Measurements from ENCODE around the gene SYT1.

The SYT1 gene

DNA sequence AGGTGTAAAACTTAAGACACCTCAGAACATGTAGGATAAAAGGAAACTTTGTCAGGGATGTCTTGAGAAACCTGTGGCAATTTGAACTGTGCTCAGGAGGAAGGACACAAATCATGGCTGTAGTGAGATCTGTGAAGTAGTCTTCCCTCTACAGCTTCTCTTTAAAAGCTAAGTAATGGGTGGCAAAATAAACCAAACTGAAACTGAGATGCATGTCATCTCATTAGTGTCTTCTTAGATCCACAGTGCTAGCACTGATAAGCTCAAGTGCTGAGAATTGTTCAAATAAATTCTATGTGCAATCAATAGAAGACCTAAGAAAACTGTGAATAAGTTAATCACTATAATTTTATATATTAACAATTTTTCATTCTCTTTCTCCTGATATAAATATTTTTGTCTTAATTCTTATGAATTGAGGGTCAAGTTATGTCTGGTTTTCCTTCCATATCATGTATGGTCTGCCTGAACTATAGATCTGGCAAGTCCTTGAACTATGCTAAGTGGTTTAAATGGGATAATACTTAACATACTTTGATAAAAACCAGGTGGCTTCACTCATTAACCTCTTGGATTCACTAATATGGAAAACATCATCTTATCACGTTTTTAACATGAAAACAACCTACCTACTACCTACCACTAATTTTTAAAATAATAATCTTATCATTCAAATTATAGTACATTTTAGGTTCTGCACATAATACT lies 27.2 kb downstream of the SYT1 start:
- DNase-seq (ENCODE audit: low read depth in 2 of 3, low spot score in 2 of 3), result no peak

DNA sequence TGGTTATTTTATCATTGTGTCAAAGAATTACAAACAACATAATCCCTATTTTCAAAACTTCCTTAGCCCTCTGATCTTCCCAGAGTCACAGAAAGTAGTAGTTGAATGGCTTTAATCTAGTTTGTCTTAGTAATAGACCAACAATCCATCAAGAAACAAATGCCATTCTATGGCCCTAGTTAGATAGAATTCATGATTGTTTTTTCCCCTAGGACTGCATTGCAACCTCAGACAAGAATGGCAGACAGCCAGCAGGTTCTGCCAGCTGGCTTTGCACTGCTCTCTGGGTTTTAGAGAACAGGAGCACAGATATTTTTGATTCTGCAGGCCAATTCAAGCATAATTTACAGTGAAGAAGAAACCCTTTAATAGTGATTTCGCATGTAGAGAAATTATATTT lies 33.8 kb downstream of the SYT1 start:
- DNase-seq (ENCODE audit: low read depth in 2 of 3, low spot score in 2 of 3), result no peak

DNA sequence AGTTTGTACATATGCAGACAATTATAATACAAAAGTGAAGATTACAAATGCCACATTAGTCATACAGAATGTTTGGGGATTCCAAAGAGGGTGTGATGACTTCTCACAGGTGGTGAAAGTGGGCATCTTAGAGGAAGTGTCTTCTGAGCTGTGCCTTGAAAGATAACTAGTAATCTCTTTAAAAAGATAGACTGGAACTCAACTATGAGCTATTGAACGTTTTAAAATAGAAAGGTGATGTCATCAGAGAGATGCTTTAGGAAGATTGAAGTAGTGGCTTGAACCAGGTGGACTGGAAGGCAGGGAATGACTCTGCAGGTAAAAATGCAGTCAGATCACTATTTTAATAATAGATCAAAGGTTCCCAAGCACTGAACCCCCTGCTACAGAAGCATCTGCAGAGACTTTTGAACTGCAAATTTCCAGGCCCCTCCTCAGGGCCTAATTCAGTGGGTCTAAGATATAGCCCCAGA lies 50.3 kb downstream of the SYT1 start:
- DNase-seq (ENCODE audit: low read depth in 2 of 3, low spot score in 2 of 3), result no peak

DNA sequence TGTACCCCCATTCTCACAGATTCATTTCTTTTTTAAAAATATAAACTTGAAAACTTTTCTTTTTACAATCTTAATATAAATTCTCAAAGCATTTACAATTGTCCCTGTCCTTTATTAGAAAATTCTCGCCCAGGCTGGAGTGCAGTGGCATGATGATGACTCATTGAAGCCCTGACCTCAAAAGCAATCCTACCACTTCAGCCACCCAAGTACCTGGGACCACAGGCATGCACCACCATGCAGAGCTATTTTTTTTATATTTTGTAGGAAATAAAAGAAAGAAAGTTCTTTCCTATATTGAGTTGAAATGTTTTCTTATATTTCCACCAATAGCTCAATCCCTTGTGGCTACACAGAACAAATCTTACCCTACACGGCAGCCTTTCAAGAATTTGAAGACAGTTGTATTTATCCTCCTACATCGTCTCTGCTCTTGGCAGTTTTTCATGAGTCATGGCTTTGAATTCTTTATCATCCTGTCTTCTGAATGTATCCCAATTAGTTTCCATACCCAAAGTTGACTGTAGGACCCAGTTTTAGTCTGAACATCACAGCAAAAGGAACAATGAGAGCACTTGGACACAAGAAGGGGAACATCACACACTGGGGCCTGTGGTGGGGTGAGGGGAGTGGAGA lies 52.4 kb downstream of the SYT1 start:
- no peak for DNase-seq (ENCODE audit: low read depth in 2 of 3, low spot score in 2 of 3)

DNA sequence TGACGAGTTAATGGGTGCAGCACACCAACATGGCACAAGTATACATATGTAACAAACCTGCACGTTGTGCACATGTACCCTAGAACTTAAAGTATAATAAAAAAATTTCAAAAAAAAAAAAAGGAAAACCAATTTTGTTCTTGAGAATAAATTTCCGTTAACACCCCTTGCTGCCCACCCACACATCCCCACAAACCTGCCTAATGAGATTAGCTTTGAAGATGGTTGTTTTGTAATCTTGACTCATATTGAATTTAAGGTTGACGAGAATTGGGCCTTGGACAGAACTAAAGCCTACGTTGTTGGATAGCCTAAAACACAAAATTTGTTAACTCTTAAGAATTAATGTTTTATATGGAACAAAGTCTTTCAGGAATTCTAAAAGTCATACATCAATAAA lies 52.9 kb downstream of the SYT1 start:
- DNase-seq (ENCODE audit: low read depth in 2 of 3, low spot score in 2 of 3), result no peak

DNA sequence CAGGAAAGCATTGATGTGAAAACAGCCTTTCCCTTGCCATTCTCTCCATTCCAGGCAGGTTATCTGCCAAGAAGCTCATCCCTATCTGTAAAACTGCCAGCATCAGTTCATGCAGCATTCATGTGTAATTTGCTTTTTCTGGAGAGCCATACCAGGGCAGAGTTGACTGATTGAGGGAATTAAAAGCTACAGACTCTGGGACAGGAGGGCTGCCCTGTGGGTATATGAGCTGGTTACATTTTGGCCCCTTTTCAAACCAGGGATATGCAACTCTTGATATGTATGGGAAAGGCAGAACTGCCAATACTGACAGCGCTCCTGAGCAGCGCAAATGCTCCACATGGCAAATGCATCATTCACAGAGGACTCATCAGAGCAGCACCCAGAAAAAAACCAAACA lies 53.7 kb downstream of the SYT1 start:
- DNase-seq (ENCODE audit: low read depth in 2 of 3, low spot score in 2 of 3), result no peak

DNA sequence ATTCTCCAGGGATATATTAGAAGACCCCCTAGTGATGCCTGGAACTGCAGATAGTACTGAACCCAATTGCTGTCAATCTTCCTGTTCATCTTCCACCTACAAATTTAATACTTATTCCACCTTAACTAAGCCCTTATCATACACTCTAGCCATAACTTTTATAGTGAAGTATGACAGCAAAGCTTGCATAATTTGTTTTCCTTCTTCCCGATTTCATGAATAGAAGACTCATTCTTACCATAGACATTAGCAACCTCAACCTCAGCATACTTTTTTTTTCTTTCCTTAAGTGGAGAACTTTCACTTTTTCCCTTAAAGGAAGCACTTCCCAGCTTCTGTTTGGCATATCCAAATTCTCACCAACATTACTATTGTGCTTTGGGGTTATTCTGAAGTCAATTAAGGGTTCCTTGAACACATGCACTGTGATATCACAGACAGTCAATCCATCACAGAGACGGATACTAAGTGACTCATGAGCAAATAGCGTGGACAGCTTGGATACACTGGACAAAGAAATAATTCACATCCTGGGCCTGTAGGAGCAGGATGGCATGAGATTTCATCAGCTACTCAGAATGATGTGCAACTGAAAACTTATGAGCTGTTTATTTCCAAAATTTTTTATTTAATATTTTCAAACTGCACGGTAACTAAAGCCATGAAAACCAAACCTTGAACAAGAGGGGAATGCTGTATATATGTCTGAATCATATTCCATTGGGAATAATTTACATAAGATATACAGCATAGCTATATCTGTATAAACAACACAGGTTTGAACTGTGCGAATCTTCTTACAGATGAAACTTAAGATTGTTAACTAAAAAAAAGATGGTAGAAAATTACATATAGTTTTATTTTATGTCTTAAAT lies 63.9 kb downstream of the SYT1 start:
- no peak for DNase-seq (ENCODE audit: low read depth in 2 of 3, low spot score in 2 of 3)

DNA sequence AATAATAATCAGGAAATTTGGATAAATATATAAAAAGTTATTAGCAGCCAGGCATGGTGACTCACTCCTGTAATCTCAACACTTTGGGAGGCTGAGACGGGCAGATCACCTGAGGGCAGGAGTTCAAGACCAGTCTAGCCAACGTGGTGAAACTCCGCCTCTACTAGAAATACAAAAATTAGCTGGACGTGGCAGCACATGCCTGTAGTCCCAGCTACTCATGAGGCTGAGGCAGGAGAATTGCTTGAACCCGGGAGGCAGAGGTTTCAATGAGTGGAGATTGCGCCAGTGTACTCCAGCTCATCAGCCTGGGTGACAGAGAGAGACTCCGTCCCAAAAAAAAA lies 64.5 kb downstream of the SYT1 start:
- no peak for DNase-seq (ENCODE audit: low read depth in 2 of 3, low spot score in 2 of 3)

DNA sequence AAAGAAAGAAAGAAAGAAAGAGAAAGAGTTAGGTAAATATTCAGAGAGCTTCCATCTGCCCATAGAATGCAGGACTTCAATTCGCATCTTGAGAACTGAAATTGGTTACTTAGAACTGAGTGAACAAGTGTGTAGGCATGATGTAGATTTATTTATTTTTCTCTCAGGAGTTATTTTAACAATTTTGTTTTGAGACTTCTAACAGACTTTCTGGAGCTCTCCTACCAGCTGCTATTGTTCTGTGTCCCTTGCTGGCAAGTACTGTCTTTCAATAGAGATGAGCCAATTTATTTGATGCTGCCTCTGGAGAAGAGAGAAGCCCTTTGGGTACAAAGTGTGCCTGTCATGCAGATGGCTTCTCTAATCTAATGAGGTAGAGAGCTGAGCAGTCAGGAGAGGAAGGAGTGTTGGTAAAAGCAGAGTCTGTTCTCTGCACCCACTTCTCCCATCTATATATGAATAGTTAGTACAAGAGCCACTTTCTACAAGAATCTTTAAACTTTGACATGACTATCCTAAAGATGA lies 67.0 kb downstream of the SYT1 start:
- DNase-seq (ENCODE audit: low read depth in 2 of 3, low spot score in 2 of 3), result no peak

DNA sequence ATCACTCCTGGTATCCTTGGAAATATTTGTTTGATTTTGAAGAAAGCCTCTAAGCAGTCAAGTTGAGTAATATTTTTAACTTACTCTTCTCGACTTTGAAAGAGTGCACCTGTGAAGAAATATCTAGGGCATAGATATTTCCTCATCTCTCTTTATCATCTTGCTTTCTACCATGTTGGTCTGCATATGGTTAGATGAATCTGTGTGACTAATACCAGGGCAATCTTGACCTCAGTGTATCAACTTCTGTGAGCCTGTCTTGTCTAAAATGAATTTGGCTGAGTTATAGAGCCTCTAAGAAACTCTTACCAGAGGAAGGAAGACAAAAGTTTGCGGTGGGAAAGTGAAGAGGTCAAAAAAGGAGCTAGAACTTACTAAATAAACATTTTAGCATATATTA lies 68.4 kb downstream of the SYT1 start:
- no peak for DNase-seq (ENCODE audit: low read depth in 2 of 3, low spot score in 2 of 3)

DNA sequence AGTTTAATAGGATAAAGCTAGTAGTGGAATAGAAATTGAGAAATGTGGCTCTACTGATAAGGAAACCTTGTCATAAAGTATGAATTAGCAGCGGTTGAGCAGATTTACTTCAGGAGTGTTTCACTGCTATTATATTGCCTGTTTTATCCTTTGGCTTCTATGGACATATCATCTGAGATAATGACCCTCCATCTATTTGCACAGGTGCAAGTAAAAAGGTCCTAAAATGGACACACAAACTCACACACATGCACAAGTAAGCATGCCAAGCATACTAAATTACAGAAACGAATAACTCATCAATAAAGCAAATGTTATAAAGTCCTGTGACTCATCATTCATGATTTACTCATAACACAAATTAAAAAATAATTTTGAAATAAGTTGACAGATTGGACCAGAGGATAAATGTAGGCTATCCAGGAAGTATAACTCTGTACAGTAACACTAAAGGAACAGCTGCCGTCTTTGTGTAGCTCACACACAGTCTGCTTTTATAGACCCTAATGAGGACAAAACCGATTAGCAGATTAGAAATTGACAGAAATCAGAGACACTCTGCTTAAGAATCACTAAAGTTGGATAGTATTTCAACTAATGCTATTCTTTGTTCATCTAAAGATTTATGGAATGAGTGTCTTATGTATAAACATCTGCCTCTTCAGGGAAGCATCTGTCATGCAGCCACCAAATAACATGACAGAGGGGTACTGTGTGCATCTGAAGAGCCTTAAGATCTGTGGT lies 73.9 kb downstream of the SYT1 start:
- no peak for DNase-seq (ENCODE audit: low read depth in 2 of 3, low spot score in 2 of 3)

DNA sequence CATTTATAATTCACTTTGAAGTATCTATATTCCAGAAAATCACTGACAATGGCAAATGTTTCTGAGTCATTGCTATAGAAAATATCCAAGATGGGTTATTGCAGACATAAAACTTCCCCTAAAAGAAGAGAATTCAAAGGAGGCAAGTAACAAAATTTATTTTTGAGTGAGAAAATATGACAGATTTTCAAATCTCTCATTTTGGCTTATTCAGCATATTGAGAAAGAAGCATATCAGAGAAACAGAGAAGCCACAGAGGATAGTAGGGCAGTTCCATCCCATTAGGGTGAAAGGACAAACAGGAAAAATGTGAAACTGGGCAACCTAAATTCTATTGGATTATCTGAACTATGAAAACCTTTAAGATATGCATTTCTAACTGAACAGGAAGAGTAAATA lies 85.0 kb downstream of the SYT1 start:
- no peak for DNase-seq (ENCODE audit: low read depth in 2 of 3, low spot score in 2 of 3)

DNA sequence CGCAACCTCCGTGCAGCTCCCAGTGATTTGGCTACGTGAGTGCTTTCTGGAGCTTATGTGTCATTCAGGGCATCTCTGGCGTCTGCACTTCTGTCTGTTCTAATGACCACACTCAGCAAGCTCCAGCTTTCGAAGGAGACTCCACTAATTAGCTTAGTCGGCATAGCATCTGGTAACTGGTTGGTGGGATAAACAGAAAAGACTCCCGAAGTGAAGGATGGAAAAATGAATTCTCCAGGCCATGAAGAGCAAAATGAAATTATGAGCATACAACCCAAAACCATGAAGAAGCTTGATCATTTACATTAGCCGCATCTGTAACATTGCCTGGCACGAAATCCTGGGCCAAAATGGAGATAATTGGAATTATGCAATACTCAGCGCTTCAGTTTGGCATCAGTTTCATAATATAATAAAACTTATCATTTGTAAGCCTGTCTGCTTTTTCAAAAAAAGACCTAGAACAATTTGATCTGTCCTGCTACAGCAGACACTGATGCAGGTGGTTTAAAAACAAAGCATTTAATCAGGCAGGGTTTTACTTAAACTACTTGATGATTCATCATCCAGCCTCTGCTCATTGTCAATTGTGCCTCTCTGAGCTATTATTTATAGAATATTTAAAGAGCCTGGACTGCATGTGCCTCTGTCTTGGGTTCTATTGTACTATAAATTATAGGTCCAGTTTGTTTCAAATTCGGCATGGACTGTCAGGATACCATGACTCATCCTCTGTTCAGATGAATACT lies 87.4 kb downstream of the SYT1 start:
- DNase-seq (ENCODE audit: low read depth in 2 of 3, low spot score in 2 of 3), result no peak

DNA sequence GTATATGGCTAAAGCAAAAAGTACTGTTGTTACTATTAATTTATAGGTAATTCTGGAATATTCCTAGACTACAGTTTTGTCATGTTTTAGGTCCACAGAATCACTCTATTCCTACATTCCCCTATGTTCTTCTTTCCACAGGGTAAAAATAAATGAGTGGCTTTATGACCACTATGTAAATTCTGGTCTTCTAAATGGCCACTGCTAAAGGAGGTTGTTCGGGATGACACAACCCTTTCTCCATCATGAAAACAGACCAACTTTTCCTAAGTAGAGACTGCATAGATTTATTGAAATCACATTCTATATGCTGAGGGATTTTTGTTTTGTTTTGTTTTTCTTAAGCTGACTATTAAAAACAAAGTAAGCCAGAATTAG lies 88.0 kb downstream of the SYT1 start:
- DNase-seq (ENCODE audit: low read depth in 2 of 3, low spot score in 2 of 3), result no peak

DNA sequence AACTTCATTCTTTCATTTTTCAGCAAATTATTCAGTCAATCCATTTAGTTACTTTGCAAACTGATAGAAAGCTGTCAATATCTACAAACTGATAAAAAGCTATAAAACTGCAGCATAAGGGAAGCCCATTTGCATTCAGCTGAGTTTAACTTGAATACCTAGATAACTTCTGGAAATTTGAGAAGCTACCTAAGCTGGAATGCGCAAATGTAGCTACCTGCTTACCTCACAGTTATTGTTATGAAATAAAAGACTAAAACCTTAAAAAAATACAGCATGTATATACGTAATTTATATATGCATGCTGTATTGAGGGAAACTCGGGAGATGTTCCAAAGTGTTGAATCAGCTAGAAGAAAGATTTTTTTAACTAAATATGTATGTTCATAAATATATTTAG lies 94.4 kb downstream of the SYT1 start:
- DNase-seq (ENCODE audit: low read depth in 2 of 3, low spot score in 2 of 3), result no peak

DNA sequence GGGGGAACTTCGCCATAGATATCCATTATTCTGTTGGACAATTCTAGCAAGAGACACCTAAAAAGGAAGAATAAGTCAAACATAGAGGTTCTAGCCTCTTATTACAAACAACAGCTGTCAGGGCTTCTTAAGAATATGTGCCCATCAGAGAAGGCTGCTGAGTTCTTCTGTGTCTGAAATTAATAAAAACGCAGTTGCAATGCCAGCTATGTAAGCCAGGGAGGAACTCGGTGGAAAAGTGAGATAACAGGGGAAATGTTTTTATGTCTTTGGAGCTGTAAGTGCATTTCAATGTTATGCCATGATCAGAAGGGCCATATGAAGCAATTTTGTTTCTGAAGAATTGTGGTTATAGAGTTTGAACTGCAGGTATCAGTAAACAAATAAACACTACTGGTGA lies 95.0 kb downstream of the SYT1 start:
- DNase-seq (ENCODE audit: low read depth in 2 of 3, low spot score in 2 of 3), result no peak

DNA sequence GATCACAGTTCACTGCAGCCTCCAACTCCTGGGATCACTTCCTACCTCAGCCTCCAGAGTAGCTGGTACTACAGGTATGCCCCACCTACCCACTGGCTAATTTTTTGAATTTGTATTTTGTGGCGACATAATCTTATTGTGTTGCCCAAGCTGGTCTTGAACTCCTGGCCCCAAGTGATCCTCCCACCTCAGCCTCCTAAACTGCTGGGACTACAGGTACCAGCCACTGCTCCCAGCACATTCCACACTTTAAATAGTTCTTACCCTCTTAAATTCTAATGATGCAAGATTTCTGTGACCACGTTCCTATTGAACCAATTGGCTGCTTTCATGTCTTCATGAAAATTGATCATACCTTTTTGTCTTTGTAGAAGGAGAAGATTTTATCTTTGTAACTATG lies 96.6 kb downstream of the SYT1 start:
- no peak for DNase-seq (ENCODE audit: low read depth in 2 of 3, low spot score in 2 of 3)

DNA sequence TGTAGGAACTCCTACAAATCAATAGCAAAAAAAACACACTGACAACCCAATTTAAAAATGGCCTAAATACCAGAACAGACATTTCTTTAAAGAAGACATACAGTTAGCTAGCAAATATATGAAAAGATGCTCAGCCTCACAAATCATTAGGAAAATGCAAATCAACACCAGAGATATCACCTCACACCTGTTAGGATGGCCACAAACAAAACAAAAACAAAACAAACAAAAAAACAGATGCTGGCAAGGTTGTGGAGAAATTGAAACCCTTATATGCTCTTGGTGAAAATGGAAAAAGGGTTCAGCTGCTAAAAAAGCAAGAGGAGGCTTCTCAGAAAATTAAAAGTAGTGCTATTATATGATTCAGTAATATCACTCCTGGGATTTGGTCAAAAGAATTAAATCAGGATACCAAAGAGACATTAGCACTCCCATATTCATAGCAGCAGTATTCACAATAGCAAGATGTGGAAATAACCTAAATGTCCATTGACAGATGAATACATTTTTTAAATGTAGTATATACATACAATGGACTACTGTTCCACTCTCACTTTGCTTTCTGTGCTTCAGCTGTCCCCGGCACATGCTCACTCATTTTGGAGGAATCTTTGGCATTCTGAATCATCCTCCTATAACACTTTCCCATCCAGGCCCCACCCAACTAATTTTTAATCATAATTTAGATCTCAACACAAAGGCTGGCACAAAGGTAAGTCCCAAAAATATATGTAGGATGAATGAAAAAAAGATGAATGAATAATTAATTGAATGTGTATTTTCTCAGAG lies 99.1 kb downstream of the SYT1 start:
- DNase-seq (ENCODE audit: low read depth in 2 of 3, low spot score in 2 of 3), result no peak

DNA sequence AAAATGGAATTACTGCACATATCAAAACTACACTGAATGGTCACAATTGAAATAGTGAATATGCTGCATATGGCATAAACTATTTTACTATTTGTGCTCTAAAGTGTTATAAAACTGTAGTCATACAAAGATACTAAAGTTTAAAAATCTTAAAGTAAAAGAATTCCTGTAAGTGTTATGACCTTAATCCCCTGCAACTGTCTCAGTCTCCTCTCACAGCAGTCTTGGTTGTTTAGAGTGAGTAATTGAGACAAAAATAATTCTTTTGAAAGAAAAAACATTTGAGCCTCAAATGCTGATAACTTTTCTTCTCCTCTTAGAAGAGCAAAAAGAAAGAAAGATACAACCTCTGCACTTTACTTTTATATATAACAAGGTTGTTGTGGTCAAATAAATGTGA lies 99.9 kb downstream of the SYT1 start:
- no peak for DNase-seq (ENCODE audit: low read depth in 2 of 3, low spot score in 2 of 3)

DNA sequence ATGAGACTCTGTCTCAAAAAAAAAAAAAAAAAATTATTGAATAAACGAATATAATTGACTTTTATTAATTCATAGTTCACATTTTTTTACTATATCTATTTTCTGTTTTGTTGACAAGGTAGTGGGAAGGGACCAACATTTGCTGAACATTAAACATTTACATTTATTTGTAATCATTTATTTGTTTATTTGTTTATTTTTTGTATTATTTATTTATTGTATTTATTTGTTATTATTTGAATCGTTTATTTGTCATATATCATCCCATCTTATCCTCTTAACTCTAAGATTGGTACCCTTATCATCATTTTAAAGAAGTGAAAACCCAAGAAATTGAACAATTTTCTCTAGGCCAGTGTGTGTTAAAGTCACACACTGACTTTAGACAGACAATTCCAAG lies 101.5 kb downstream of the SYT1 start:
- no peak for DNase-seq (ENCODE audit: low read depth in 2 of 3, low spot score in 2 of 3)

All from activated CD8-positive, alpha-beta memory T cell treated with anti-CD3 and anti-CD28 coated beads for 48 hours (primary cell).